ENCODE results near the gene MAF.

- TF ChIP-seq CTCF (conservative IDR thresholded peaks at IDR 0.05) (no peak), ZFX (IDR thresholded peaks at IDR 0.05) (no peak)
Measured at GRCh38 chr16:79601092-79601930, 774 bp upstream of the MAF start.
